ENCODE data around the gene APELA.

- TF ChIP-seq, protein P1, sequence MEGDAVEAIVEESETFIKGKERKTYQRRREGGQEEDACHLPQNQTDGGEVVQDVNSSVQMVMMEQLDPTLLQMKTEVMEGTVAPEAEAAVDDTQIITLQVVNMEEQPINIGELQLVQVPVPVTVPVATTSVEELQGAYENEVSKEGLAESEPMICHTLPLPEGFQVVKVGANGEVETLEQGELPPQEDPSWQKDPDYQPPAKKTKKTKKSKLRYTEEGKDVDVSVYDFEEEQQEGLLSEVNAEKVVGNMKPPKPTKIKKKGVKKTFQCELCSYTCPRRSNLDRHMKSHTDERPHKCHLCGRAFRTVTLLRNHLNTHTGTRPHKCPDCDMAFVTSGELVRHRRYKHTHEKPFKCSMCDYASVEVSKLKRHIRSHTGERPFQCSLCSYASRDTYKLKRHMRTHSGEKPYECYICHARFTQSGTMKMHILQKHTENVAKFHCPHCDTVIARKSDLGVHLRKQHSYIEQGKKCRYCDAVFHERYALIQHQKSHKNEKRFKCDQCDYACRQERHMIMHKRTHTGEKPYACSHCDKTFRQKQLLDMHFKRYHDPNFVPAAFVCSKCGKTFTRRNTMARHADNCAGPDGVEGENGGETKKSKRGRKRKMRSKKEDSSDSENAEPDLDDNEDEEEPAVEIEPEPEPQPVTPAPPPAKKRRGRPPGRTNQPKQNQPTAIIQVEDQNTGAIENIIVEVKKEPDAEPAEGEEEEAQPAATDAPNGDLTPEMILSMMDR (IDR thresholded peaks at IDR 0.05; ENCODE audit: poor library complexity, severe bottlenecking) = no peak
- TF ChIP-seq POLR2AphosphoS5 (IDR thresholded peaks at IDR 0.05) = no peak
- no peak for TF ChIP-seq TAF1 (IDR thresholded peaks at IDR 0.05; ENCODE audit: low read depth)
- TF ChIP-seq EP300 (conservative IDR thresholded peaks at IDR 0.05; ENCODE audit: poor library complexity, severe bottlenecking) = no peak
- TF ChIP-seq, protein P2, sequence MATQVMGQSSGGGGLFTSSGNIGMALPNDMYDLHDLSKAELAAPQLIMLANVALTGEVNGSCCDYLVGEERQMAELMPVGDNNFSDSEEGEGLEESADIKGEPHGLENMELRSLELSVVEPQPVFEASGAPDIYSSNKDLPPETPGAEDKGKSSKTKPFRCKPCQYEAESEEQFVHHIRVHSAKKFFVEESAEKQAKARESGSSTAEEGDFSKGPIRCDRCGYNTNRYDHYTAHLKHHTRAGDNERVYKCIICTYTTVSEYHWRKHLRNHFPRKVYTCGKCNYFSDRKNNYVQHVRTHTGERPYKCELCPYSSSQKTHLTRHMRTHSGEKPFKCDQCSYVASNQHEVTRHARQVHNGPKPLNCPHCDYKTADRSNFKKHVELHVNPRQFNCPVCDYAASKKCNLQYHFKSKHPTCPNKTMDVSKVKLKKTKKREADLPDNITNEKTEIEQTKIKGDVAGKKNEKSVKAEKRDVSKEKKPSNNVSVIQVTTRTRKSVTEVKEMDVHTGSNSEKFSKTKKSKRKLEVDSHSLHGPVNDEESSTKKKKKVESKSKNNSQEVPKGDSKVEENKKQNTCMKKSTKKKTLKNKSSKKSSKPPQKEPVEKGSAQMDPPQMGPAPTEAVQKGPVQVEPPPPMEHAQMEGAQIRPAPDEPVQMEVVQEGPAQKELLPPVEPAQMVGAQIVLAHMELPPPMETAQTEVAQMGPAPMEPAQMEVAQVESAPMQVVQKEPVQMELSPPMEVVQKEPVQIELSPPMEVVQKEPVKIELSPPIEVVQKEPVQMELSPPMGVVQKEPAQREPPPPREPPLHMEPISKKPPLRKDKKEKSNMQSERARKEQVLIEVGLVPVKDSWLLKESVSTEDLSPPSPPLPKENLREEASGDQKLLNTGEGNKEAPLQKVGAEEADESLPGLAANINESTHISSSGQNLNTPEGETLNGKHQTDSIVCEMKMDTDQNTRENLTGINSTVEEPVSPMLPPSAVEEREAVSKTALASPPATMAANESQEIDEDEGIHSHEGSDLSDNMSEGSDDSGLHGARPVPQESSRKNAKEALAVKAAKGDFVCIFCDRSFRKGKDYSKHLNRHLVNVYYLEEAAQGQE (IDR thresholded peaks at IDR 0.05; ENCODE audit: borderline replicate concordance) = no peak
- no peak for TF ChIP-seq SMC3 (conservative IDR thresholded peaks at IDR 0.05; ENCODE audit: poor library complexity)
Observed at GRCh38 chr4:164937576-164938270, 60.7 kb downstream of the APELA start.

Measured in neural cell (in vitro differentiated cells).